GM12891 (cell line): ENCODE measurements around the gene WNK1.

Experiments
- POLR2A ChIP-seq: IDR thresholded peaks from 2 replicates; pipeline ENCODE4 v1.6.1; 2011; ENCODE audit warnings: low read depth, low read length, control low read depth
- POLR2AphosphoS5 ChIP-seq: IDR thresholded peaks from 2 replicates; pipeline ENCODE4 v1.6.1; 2011; ENCODE audit warnings: low read depth, low read length, control low read depth
- SPI1 ChIP-seq: IDR thresholded peaks from 2 replicates; pipeline ENCODE4 v1.6.1; 2011; ENCODE audit warnings: low read depth, low read length, control low read depth
- TAF1 ChIP-seq: IDR thresholded peaks from 2 replicates; pipeline ENCODE4 v1.6.1; 2011; ENCODE audit warnings: low read depth, low read length, control low read depth

DNA sequence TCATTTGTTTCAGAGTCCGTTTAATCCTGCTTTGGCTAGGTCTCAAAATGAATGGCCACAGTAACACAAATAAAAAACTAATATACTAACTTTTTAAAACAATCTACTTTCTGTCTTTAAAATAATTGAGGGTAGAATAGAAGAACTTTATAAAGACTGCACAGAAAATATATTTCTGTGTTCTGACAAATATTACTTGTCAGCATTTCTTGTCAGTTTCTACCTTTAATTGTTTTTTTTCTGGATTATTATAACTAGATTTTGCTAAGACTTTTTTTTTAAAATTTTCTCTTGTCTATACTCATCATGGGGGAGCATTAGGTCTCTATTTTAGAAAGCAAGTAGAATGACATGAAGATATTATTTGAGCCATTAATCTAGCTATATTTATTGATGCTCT lies 110.9 kb downstream of the WNK1 start:
- no peak for TF ChIP-seq POLR2A
- TF ChIP-seq POLR2AphosphoS5: no peak
- TF ChIP-seq TAF1: no peak
- TF ChIP-seq SPI1: no peak
